Activated CD8-positive, alpha-beta memory T cell treated with anti-CD3 and anti-CD28 coated beads, Interleukin-2, amount 10 ng/mL, durations not matched to agents 7 days and 5 days (primary cell): ENCODE results near the gene GNAL. TPM values are rescaled to one million over a fixed set of nuclear protein-coding genes. Genes with fewer than 3 reads are reported as not detected.

Experiments
- ATAC-seq: fragments of 150-1000 bp; cut with Tn5 transposase; one replicate; pipeline ENCODE4 v1.10.0; 2021; ENCODE audit warnings: moderate library complexity
- CTCF ChIA-PET: fragments of 350-600 bp; sonication (Branson Sonifier 250); formaldehyde crosslinking; loops from one replicate; lab custom pipeline; 2021; ENCODE audit warnings: antibody characterized with exemption; lab: Charles Lee
- DNase-seq: peaks from one replicate; pipeline ENCODE4 v3.0.0-alpha.2; 2020
- H3K27ac Mint-ChIP-seq: one replicate; pipeline ENCODE4 v1.8.0; 2021; ENCODE audit warnings: mild to moderate bottlenecking, mixed read lengths
- H3K27me3 Mint-ChIP-seq: one replicate; pipeline ENCODE4 v1.8.0; 2021; ENCODE audit warnings: mixed read lengths
- H3K36me3 Mint-ChIP-seq: one replicate; pipeline ENCODE4 v1.8.0; 2021; ENCODE audit warnings: mild to moderate bottlenecking, mixed read lengths
- H3K4me1 Mint-ChIP-seq: one replicate; pipeline ENCODE4 v1.8.0; 2021; ENCODE audit warnings: mixed read lengths
- H3K4me3 Mint-ChIP-seq: one replicate; pipeline ENCODE4 v1.8.0; 2021; ENCODE audit warnings: mild to moderate bottlenecking, moderate library complexity, mixed read lengths
- H3K9me3 Mint-ChIP-seq: one replicate; pipeline ENCODE4 v1.8.0; 2022; ENCODE audit warnings: low read depth, mixed read lengths
- total RNA-seq, 2 experiments: library from RNA; stranded (reverse); gene quantifications; one replicate each; pipeline ENCODE4 v1.2.3, GENCODE V29; 2021

The GNAL gene
- total RNA-seq, 2 experiments from 2014 or later = 0.52 TPM; not detected in 1

DNA sequence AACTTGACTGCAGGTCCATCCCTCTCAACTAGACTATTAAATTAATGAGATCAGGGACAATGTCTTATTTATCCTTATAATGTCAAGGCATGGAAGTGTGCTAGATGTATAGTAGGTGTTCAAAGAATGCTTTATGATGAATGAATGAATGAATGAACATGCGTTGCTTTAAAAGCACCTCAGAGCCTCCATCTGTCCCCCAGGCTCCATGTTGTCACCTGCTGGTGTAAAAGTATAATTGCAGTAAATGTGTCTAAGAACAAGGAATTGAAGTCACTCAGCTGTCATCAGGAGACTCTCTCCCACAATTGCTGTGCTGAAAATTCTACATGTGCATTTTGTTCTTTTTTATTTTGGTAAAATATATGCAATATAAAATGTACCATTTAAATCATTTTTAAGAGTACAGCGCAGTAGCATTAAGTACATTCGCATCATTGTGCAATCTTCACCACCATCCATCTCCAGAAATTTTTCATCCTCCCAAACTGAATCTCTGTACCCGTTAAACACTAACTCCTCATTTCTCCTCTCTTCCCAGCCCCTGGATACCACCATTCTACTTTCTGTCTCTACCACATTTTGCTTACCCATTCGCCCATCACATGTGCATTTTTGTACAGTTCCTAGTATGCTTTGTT lies 52.6 kb downstream of the GNAL start:
- ATAC-seq (no peak), DNase-seq (no peak)
- Mint-ChIP-seq H3K27me3 (peaks cover 41% of the 10 kb centered on the region), H3K4me3 (no peak overlapping the region), H3K27ac (no peak overlapping the region), H3K9me3 (no peaks in the 10 kb centered on the region), H3K4me1 (no peaks in the 10 kb centered on the region), H3K36me3 (no peaks in the 10 kb centered on the region)
- CTCF ChIA-PET = interaction anchor here (1.0 to 1.6 kb wide), 2 partner anchors 9 to 111 kb away, joined by 3 to 5 read pairs; no protein-coding TSS in a partner anchor

DNA sequence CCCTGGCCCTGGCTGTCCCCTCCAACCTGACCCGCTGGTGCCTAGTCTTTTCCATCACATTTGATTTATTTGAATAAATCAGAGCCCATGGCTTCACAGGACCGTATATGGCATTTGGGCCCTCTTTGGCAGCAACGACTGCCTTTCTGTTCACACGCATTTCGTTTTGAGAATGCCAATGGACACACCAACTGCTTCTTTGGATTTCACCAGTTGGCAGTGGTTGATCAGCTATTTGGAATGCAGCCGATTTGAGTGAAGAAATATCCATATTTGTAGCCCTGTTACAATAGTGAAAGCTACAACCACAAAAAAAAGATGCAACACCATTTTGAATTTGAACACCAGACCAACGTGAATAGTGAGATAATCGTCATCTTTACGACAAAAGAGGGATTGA lies 56.5 kb downstream of the GNAL start:
- Mint-ChIP-seq H3K4me1 (peaks cover 1% of the 10 kb centered on the region), H3K27me3 (peaks cover 63% of the 10 kb centered on the region), H3K9me3 (no peaks in the 10 kb centered on the region), H3K36me3 (no peaks in the 10 kb centered on the region), H3K4me3 (no peak overlapping the region), H3K27ac (no peak overlapping the region)
- DNase-seq = no peak
- CTCF ChIA-PET = interaction anchor here (1.6 to 2.9 kb wide), 2 partner anchors 9 to 12 kb away, joined by 3 to 10 read pairs; no protein-coding TSS in a partner anchor
- ATAC-seq = no peak

DNA sequence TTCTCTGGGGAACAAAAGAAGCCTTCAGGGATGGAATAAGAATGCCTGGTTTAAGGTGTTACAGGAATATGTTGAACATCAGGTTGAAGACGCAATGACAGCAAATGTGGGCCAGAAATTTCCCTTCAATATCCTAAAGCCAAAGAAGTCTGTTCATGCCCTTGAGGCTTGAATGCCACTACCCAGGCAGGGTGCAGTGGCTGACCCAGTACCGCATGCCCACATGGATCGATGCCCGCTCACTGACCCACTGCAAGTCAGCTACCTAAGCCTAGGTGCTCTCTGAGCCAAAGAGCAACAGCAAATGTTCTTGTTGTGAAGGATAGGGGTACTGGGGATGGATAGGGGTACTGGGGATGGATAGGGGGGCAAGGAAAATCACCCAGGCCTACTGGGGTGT lies 58.2 kb downstream of the GNAL start:
- no peak for ATAC-seq
- Mint-ChIP-seq H3K36me3 (peaks cover 1% of the 10 kb centered on the region), H3K4me3 (no peak overlapping the region), H3K27me3 (peaks cover 66% of the 10 kb centered on the region), H3K9me3 (no peaks in the 10 kb centered on the region), H3K4me1 (peaks cover 7% of the 10 kb centered on the region), H3K27ac (no peak overlapping the region)
- no peak for DNase-seq
- CTCF ChIA-PET = no interaction called here

DNA sequence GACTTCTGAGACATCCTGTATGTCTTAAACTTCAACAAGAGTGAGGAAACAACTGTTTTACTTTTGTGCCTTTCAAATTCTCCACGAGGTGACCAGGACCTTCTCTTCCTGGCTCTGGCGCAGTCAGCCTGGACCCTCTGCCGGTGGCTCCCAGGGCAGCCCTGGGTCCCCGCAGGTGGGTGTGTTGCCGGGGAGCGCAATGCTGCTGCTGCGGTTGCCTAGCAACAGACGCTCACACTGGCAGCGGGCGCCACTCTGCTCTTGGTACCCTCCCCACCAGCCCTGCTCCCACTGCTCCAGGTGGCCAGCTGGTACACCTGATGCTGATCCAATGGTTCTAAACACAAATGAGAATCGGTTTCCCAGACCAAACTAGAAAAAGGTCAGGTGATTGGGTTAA lies 58.7 kb downstream of the GNAL start:
- CTCF ChIA-PET = no interaction called here
- Mint-ChIP-seq H3K9me3 (no peaks in the 10 kb centered on the region), H3K27me3 (peaks cover 65% of the 10 kb centered on the region), H3K36me3 (peaks cover 1% of the 10 kb centered on the region), H3K4me1 (peaks cover 9% of the 10 kb centered on the region), H3K27ac (no peak overlapping the region), H3K4me3 (no peak overlapping the region)
- DNase-seq (no peak), ATAC-seq (no peak)

DNA sequence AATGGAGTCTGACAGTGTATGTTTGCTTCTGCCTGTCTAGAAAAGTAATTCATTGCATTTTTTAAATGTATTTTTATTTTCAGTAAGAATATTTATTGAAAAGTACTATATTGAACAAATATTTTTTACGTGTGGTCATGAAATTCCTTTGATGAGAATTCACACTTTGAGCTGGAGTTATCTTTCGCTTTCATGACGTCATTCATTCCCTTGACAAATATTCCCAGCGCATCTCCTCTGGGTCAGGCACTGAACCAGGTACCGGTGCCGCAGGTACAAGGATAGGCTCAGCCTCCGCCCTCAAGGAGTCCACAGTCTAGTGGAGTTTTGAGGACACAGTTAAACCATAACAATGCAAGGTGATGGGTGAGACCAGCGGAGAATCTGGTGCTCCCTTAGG lies 60.2 kb downstream of the GNAL start:
- H3K27ac Mint-ChIP-seq = no peak overlapping the region
- H3K36me3 Mint-ChIP-seq = peaks cover 1% of the 10 kb centered on the region
- CTCF ChIA-PET = interaction anchor here (1.5 kb wide), 1 partner anchor 246 kb away, joined by 3 read pairs; no protein-coding TSS in a partner anchor
- ATAC-seq (no peak), DNase-seq (no peak)
- no peak overlapping the region for H3K4me3 Mint-ChIP-seq
- H3K4me1 Mint-ChIP-seq = peaks cover 10% of the 10 kb centered on the region
- peaks cover 69% of the 10 kb centered on the region for H3K27me3 Mint-ChIP-seq
- H3K9me3 Mint-ChIP-seq = no peaks in the 10 kb centered on the region

DNA sequence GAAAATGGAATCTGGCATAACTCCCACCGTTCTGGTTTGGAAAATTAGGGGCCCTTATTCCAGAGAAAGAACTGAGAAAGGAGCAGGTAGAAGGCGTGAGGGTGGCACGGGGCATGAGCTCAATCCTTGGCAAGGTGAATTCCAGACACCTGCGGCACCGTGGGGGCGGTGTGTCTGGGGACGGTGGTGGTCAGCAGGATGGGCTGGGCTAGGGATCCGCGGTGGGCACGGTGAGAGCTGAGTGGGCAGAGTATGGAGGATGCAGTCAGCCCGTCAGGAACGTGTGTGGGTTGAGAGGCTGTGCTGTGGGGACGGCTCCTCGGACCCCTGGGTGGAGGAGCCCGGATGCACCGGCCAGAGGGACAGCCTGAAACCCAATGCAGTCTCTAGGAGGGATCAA lies 61.1 kb downstream of the GNAL start:
- Mint-ChIP-seq H3K27ac (no peak overlapping the region), H3K9me3 (no peaks in the 10 kb centered on the region), H3K4me3 (no peak overlapping the region), H3K27me3 (peaks cover 74% of the 10 kb centered on the region), H3K4me1 (peaks cover 12% of the 10 kb centered on the region), H3K36me3 (peaks cover 1% of the 10 kb centered on the region)
- DNase-seq = no peak
- ATAC-seq = no peak
- CTCF ChIA-PET = interaction anchor here (1.5 kb wide), 1 partner anchor 245 kb away, joined by 3 read pairs; no protein-coding TSS in a partner anchor

DNA sequence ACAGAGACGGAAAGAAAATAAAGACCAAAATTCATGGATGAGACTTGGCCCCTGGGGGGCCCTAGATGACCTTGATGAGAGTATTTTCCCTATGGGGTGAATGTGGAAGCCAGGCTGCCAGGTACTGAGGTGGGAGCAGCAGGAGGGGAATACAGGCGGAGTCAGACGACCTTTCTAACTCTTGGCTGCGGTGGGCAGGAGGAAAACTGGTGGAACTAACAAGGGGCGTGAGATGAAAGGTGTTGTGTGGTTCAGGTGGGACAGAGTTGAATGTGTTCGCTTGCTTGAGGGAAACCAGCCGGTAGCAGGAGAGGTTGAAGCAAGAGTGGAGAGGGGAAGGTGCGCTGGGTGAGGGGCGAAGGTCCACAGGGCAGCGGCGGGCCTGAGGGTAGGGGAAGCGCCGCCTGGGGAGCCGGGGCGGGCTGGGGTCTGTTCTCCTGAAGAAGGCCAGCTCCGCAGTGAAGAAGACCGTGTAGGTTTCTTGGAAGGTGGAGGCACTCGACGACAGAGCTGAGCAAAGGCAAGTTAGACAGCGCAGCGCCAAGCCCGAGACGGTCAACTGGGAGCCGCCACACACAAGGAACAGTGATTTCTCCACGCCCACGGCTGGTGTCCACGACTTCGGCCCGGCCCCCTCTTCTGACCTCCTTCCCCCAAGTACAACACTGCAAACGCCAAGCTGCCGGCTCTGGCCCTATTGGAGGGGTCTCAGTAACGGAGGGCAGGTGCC lies 61.7 kb downstream of the GNAL start:
- ATAC-seq (no peak), DNase-seq (no peak)
- Mint-ChIP-seq H3K27ac (no peak overlapping the region), H3K27me3 (peaks cover 74% of the 10 kb centered on the region), H3K9me3 (no peaks in the 10 kb centered on the region), H3K4me3 (no peak overlapping the region), H3K36me3 (peaks cover 1% of the 10 kb centered on the region), H3K4me1 (peaks cover 12% of the 10 kb centered on the region)
- CTCF ChIA-PET = interaction anchor here (1.5 kb wide), 1 partner anchor 245 kb away, joined by 3 read pairs; no protein-coding TSS in a partner anchor

DNA sequence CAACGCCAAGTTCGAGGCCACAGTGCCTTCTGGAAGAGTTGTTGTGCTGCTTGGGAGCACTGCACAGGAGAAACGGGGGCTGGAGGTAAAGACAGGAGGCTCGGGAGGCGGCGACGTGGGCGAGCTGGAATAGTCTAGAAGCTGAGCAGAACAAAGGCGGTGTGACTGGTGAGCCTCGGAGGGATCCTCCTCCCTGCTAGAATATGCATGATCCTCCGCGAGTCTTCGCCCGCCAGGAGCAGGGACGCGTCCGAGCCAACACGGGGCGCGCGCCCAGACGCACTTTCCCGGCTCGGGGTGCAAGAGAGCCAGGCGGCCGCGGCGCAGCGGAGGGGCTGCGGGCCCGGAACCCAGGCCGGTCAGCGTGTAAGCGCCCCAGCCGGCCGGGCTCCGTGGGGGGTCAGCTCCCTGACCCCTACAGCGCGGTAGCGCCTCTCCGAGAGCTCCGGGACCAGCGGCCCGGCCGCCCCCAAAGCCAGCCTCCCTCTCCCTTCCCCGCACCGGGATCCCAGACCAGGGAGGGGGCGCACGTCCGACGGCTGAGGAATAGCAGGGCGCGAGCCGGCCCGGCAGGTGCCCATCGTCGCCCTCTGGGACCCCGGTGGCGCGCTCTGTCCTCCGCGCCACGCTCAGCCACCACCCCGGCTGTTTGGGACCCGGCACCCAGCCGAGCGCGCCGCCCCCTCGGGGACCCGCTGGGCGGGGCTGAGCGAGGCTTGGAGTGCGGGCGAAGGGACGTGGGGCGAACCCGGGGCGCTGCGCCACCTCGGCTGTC lies 62.5 kb downstream of the GNAL start:
- CTCF ChIA-PET = no interaction called here
- Mint-ChIP-seq H3K9me3 (no peaks in the 10 kb centered on the region), H3K27ac (no peak overlapping the region), H3K36me3 (peaks cover 1% of the 10 kb centered on the region), H3K4me1 (peaks cover 12% of the 10 kb centered on the region), H3K4me3 (no peak overlapping the region), H3K27me3 (peaks cover 75% of the 10 kb centered on the region)
- ATAC-seq (no peak), DNase-seq (no peak)

DNA sequence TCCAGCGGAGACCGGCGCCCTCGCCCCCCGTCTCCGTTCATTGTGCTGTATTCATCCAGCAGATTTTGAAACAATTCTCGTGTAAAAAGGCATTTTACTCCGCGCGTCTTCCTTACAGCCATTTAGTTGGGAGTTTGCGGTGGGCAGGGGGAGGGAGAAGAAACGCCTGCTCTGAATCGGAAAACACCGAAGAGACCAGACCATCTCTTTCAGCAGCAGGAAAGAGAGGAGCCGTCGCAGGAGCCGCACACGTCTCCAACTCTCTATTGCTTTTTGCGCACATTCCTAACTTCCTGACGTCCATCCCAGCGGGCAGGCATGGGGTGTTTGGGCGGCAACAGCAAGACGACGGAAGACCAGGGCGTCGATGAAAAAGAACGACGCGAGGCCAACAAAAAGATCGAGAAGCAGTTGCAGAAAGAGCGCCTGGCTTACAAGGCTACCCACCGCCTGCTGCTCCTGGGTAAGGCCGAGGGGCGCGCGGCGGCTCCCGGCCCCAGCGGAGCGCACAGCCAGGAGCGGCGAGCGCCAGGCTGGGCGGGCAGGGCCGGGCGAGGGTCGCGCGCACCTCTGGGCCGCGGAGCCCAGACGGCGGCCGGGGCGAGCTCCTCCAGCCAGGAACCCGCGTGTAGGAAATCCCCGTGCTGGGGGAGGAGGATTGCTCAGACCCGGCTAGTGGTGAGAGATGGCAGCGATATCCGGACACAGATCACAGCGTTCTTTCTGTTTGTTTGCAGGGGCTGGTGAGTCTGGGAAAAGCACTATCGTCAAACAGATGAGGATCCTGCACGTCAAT lies 63.2 kb downstream of the GNAL start:
- peaks cover 1% of the 10 kb centered on the region for H3K36me3 Mint-ChIP-seq
- H3K4me3 Mint-ChIP-seq = peak overlapping the region; percentile 57
- CTCF ChIA-PET = no interaction called here
- H3K4me1 Mint-ChIP-seq = peaks cover 15% of the 10 kb centered on the region
- DNase-seq (peak; percentile 49), ATAC-seq (peak; percentile 64)
- H3K27me3 Mint-ChIP-seq = peaks cover 71% of the 10 kb centered on the region
- no peaks in the 10 kb centered on the region for H3K9me3 Mint-ChIP-seq
- H3K27ac Mint-ChIP-seq = no peak overlapping the region

DNA sequence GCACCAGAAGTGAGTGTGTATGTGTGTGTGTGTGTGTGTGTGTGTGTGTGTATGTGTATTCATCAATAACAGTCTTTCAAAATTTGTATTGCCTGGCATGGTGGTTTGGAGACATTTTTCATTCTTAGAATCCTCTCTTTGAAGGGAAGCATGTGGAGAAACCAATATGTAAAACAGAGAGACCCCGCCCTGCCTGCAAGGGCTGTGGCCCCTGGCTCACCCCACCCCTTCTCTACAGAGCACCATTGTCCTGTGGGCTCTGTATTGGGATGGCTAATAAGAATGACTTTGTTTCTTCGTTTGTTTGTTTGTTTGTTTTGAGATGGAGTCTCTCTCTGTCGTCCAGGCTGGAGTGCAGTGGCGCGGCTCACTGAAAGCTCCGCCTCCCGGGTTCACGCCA lies 65.9 kb downstream of the GNAL start:
- CTCF ChIA-PET = no interaction called here
- Mint-ChIP-seq H3K36me3 (peaks cover 1% of the 10 kb centered on the region), H3K27me3 (peaks cover 58% of the 10 kb centered on the region), H3K4me1 (peaks cover 13% of the 10 kb centered on the region), H3K9me3 (no peaks in the 10 kb centered on the region), H3K4me3 (no peak overlapping the region), H3K27ac (no peak overlapping the region)
- no peak for DNase-seq
- ATAC-seq = no peak

DNA sequence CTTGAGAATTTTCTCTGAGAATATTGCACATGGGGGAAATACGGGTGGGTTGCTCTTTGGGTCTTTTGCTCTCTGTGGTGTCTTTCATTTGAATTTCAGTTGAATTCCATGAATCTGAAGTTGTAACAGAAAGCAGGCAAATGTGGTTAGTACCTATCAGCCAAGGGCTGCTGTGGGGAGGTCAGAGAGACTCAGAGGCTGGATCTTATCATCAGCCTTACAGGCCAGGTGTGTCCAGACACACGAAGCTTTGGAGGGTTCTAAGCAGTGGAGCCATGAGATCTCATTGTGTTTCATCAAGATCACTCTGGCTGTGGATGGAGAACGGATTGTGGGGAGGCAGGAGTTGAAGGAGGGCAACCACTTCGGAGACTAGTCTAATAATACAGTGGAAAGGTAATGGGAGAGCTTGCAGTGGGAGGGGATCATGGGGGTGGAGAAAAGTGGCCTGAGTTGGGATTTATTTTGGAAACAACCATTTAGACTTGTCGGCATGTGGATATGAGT lies 68.1 kb downstream of the GNAL start:
- no peak overlapping the region for H3K27ac Mint-ChIP-seq
- ATAC-seq (no peak), DNase-seq (no peak)
- H3K27me3 Mint-ChIP-seq = peaks cover 41% of the 10 kb centered on the region
- peaks cover 17% of the 10 kb centered on the region for H3K4me1 Mint-ChIP-seq
- no peaks in the 10 kb centered on the region for H3K9me3 Mint-ChIP-seq
- no peaks in the 10 kb centered on the region for H3K36me3 Mint-ChIP-seq
- CTCF ChIA-PET = no interaction called here
- H3K4me3 Mint-ChIP-seq = no peak overlapping the region

DNA sequence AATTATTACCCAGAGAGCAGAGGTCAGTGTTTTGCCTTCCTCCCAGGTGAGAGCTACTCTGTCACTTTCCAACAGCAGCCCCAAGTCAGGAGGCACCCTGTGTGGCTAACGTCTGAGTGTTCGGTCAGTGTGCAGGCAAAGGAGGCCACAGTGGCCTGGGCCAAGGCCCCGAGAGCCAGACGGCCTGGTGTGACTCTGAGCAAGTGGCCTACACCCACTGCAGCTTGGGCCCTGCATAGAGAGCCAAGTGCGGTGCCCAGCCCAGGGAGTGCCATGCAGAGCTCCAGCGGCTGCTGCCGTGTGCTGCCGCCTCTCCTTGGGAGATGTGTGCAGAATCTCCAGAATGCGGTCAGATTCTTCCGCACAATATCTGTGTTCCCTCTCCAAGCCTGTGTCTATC lies 70.4 kb downstream of the GNAL start:
- Mint-ChIP-seq H3K27ac (no peak overlapping the region), H3K36me3 (no peaks in the 10 kb centered on the region), H3K4me1 (peaks cover 13% of the 10 kb centered on the region), H3K9me3 (no peaks in the 10 kb centered on the region), H3K4me3 (no peak overlapping the region), H3K27me3 (peaks cover 23% of the 10 kb centered on the region)
- CTCF ChIA-PET = interaction anchor here (3.3 kb wide), 1 partner anchor 26 kb away, joined by 10 read pairs; no protein-coding TSS in a partner anchor
- no peak for ATAC-seq
- DNase-seq = no peak
